Breast epithelium (tissue), 4 donors: Measurements from ENCODE around the gene RWDD1. TPM values are rescaled to one million over a fixed set of nuclear protein-coding genes. Genes with fewer than 3 reads are reported as not detected.

Source experiments
- DNase-seq, 2 donors: peaks; one replicate each; pipeline ENCODE4 v3.0.0-alpha.2; 2019; ENCODE audit warnings: low spot score in 2 of 2
- H3K27ac ChIP-seq, 2 donors: fragments of 200-600 bp; sonication (generic) in 1 of 2; one replicate each; pipeline ENCODE4 v1.5.1; 2016 to 2019; ENCODE audit warnings: mild to moderate bottlenecking in 1 of 2
- H3K27me3 ChIP-seq, 2 donors: fragments of 200-600 bp; sonication (generic) in 1 of 2; one replicate each; pipeline versions ENCODE4 v1.5.1 to v1.6.0; 2017 to 2019; ENCODE audit warnings: control low read depth in 1 of 2, mild to moderate bottlenecking in 1 of 2
- H3K36me3 ChIP-seq: fragments of 200-600 bp; one replicate; pipeline ENCODE4 v1.5.1; 2019
- H3K4me1 ChIP-seq, 2 donors: fragments of 200-600 bp; sonication (generic); one replicate each; pipeline ENCODE4 v1.5.1; 2016 to 2019; ENCODE audit warnings: control low read depth in 1 of 2
- H3K4me3 ChIP-seq, 3 donors: fragments of 200-600 bp; sonication (generic); 1 replicate in 2 of 3; 2 replicates in 1 of 3; pipeline ENCODE4 v1.5.1; 2016 to 2019; ENCODE audit warnings: mild to moderate bottlenecking in 3 of 3, moderate library complexity in 2 of 3
- H3K9me3 ChIP-seq, 2 donors: fragments of 200-600 bp; sonication (generic) in 1 of 2; one replicate each; pipeline ENCODE4 v1.5.1; 2016 to 2019; ENCODE audit warnings: control low read depth in 1 of 2
- POLR2A ChIP-seq: fragments of 450-650 bp; IDR thresholded peaks from one replicate; pipeline ENCODE4 v1.6.1; 2016; ENCODE audit warnings: antibody characterized with exemption, mild to moderate bottlenecking, moderate library complexity
- POLR2AphosphoS5 ChIP-seq, 3 donors: sonication (generic); formaldehyde crosslinking; IDR thresholded peaks; one replicate each; pipeline ENCODE4 v1.6.1; 2017; ENCODE audit warnings: antibody characterized with exemption in 3 of 3
- intact Hi-C: fragments of 100-400 bp; cut with DNase I; formaldehyde crosslinking; loops from one replicate; pipeline ENCODE4 v1.15.1; 2023; ENCODE audit warnings: low total_unique reads
- total RNA-seq, 3 donors: library from RNA; depleted of rRNA; stranded (reverse); fragments of >200 nt; gene quantifications; one replicate each; pipeline ENCODE4 v1.1.0, GENCODE V29; 2016
- TF ChIP-seq, protein P1 (sequence below), 3 donors: fragments of 450-650 bp; IDR thresholded peaks; one replicate each; pipeline ENCODE4 v1.5.1; 2016 to 2017; ENCODE audit warnings: antibody characterized with exemption in 3 of 3, mild to moderate bottlenecking in 3 of 3, moderate library complexity in 3 of 3

The RWDD1 gene
- total RNA-seq, 3 donors from 2014 or later = 28.0 to 48.2 (median 39.0) TPM

DNA sequence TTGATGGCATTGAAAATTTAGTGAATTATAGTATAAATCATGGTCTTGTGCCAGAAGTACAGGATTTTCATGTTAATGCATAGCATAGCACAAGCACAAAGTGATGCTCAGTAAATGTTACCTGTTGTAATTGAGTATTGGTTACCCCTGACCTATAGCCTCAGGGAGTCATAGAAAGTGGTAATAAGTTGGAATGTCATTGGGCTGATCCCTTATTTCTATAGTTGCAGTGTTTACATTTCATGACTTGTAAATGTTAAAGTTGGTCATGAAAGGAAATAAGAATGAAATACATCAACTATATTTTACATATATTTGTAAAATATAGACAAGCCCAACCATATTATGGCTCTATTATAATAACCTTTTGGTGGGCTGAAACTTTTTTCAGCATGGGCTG, 7.0 kb downstream of the RWDD1 start:
- no peak for TF ChIP-seq POLR2AphosphoS5 (IDR thresholded peaks at IDR 0.05)
- no peak for TF ChIP-seq POLR2A
- TF ChIP-seq, protein P1, sequence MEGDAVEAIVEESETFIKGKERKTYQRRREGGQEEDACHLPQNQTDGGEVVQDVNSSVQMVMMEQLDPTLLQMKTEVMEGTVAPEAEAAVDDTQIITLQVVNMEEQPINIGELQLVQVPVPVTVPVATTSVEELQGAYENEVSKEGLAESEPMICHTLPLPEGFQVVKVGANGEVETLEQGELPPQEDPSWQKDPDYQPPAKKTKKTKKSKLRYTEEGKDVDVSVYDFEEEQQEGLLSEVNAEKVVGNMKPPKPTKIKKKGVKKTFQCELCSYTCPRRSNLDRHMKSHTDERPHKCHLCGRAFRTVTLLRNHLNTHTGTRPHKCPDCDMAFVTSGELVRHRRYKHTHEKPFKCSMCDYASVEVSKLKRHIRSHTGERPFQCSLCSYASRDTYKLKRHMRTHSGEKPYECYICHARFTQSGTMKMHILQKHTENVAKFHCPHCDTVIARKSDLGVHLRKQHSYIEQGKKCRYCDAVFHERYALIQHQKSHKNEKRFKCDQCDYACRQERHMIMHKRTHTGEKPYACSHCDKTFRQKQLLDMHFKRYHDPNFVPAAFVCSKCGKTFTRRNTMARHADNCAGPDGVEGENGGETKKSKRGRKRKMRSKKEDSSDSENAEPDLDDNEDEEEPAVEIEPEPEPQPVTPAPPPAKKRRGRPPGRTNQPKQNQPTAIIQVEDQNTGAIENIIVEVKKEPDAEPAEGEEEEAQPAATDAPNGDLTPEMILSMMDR (IDR thresholded peaks at IDR 0.05) = no peak
- H3K36me3 ChIP-seq = no peaks in the 10 kb centered on the region
- intact Hi-C loops = no loop called here
- no peak overlapping the region for H3K27ac ChIP-seq
- no peaks in the 10 kb centered on the region for H3K4me1 ChIP-seq
- no peak overlapping the region for H3K4me3 ChIP-seq
- DNase-seq = no peak
- H3K27me3 ChIP-seq = no peaks in the 10 kb centered on the region
- no peaks in the 10 kb centered on the region for H3K9me3 ChIP-seq

DNA sequence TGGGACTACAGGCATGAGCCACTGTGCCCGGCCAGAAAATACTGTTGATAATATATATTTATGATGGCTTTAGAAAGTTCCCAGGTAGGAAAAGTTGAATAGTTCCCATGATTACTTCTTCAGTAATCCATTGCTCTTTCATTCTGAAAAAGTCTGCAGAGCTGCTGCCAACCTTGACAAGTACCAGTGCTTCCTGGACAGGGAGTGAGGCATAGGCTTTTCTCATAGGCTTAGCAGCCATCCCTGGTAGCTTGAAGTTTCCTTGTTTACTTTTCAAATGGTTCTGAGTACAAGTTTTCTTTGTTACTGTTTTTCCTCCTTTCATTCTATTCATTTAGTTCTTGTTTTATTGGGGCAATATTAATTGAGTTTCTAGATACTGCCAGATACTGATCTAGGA, 7.8 kb downstream of the RWDD1 start:
- no peak for DNase-seq
- Histone ChIP-seq H3K36me3 (no peaks in the 10 kb centered on the region), H3K9me3 (no peaks in the 10 kb centered on the region), H3K4me3 (no peak overlapping the region), H3K27ac (no peak overlapping the region), H3K27me3 (no peaks in the 10 kb centered on the region), H3K4me1 (no peaks in the 10 kb centered on the region)
- no peak for TF ChIP-seq POLR2AphosphoS5 (IDR thresholded peaks at IDR 0.05)
- TF ChIP-seq, protein P1 (IDR thresholded peaks at IDR 0.05) = no peak
- TF ChIP-seq POLR2A = no peak
- intact Hi-C loops = no loop called here

DNA sequence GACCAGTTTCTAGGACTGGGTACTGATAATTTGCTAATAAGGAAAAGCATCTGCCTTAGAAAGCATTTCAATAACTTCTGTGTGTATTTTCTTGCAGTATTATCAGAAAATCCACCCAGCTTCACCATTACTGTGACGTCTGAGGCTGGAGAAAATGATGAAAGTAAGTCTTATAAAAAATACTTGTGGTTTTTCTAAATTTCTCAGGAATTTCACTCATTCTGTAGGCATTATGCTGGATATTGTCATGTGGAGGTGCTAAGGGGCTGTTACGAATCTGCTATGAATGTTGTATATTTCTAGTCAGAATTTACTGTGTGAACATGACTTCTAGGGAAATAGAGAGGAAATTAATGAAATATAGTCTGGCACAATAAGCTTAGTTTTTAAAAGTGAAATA, 8.9 kb downstream of the RWDD1 start:
- Histone ChIP-seq H3K4me3 (no peak overlapping the region), H3K27me3 (no peaks in the 10 kb centered on the region), H3K9me3 (no peaks in the 10 kb centered on the region), H3K27ac (no peak overlapping the region), H3K4me1 (no peaks in the 10 kb centered on the region), H3K36me3 (no peaks in the 10 kb centered on the region)
- no peak for DNase-seq
- intact Hi-C loops = no loop called here
- TF ChIP-seq POLR2AphosphoS5 (IDR thresholded peaks at IDR 0.05) (no peak), POLR2A (no peak)
- TF ChIP-seq, protein P1 (IDR thresholded peaks at IDR 0.05) = no peak

DNA sequence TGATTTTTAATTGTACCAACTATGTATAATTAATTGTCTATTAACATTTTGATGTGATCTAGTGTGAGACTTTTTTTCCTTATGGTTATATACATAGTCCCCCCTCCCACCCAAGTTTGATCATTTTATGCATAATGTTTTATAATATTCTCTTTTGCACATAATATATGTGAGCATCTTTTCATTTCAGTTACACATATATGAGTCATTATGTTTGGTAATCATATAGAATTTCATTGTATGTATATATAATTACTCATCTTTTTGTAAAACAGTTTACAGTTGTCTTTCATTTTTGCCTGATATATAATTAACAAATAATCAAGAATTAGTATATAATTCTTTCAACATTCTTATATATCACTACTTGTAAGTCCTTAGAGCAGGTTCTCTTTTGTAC, 15.0 kb downstream of the RWDD1 start:
- H3K27ac ChIP-seq = no peak overlapping the region

DNA sequence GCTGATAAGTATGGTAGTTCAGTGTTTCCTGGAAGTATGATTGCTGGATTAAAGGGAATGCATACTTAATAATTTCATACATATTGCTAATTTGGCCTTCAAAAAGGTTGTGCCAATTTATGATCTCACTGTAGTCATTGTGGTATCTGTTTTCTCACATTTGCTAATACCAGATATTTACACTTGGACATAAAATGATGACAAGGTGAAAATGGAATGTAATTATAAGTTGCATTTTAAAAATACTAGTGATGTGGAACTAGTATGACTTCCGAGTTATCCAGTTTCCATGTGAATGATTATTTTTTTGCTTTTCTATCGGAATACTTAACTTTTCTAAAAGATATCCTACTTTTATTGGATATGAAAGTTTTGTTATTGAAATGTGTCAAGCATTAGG, 15.4 kb downstream of the RWDD1 start:
- no peak for TF ChIP-seq POLR2A
- TF ChIP-seq, protein P1 (IDR thresholded peaks at IDR 0.05) = no peak
- TF ChIP-seq POLR2AphosphoS5 (IDR thresholded peaks at IDR 0.05) = no peak
- H3K27ac ChIP-seq = no peak overlapping the region
- DNase-seq = no peak
- H3K36me3 ChIP-seq = peaks cover 8% of the 10 kb centered on the region
- H3K4me1 ChIP-seq = no peaks in the 10 kb centered on the region
- intact Hi-C loops = no loop called here
- no peak overlapping the region for H3K4me3 ChIP-seq
- H3K9me3 ChIP-seq = no peaks in the 10 kb centered on the region
- no peaks in the 10 kb centered on the region for H3K27me3 ChIP-seq

More for the DNA sequence above, 15.0 kb downstream of the RWDD1 start:
- DNase-seq = no peak
- H3K27me3 ChIP-seq = no peaks in the 10 kb centered on the region
- intact Hi-C loops = no loop called here
- H3K9me3 ChIP-seq = no peaks in the 10 kb centered on the region
- no peak overlapping the region for H3K4me3 ChIP-seq
- H3K4me1 ChIP-seq = no peaks in the 10 kb centered on the region
- TF ChIP-seq POLR2A (no peak), POLR2AphosphoS5 (IDR thresholded peaks at IDR 0.05) (no peak)
- TF ChIP-seq, protein P1 (IDR thresholded peaks at IDR 0.05) = no peak
- peaks cover 8% of the 10 kb centered on the region for H3K36me3 ChIP-seq
